Stimulated activated CD8-positive, alpha-beta memory T cell treated with anti-CD3 and anti-CD28 coated beads, Interleukin-7, amount 100 ng/mL, for 1 hour (primary cell): ENCODE measurements around the gene ZBTB43.

ENCODE experiments used
- DNase-seq, 2 donors: peaks; one replicate each; pipeline ENCODE4 v3.0.0-alpha.2; 2020; ENCODE audit warnings: low read depth in 2 of 2

Gene ZBTB43

DNA sequence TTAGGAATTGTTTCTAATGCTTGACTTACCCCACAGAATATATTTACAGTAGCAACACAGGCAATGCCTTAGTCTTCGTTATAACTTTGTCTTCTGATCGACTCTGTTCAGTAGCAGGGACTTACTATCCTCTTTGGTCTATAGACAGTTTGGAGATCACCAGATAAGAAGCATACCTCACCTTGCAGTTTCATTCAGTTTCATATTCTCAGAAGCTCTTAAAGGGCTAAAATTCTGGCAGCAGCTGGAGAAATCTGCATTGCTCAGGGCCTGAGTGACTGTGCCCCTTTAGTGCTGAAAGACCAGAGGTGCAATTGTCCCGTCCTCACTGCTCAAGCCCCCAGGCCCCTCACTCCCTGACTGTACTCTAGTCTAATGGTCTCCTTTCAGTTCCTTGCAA is 26.0 kb downstream of the ZBTB43 start:
- DNase-seq, result no peak

DNA sequence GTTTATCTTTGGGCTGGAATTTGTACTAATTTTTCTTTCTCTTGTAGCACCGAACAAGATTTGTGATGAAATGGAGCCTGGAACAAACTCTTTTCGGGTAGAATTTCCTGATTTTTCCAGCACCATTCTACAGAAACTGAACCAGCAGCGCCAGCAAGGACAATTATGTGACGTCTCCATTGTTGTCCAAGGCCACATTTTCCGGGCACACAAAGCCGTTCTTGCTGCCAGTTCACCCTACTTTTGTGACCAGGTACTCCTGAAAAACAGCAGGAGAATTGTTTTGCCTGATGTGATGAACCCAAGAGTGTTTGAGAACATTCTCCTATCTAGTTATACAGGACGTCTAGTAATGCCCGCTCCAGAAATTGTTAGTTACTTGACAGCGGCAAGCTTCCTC is 27.6 kb downstream of the ZBTB43 start:
- DNase-seq, result no peak

DNA sequence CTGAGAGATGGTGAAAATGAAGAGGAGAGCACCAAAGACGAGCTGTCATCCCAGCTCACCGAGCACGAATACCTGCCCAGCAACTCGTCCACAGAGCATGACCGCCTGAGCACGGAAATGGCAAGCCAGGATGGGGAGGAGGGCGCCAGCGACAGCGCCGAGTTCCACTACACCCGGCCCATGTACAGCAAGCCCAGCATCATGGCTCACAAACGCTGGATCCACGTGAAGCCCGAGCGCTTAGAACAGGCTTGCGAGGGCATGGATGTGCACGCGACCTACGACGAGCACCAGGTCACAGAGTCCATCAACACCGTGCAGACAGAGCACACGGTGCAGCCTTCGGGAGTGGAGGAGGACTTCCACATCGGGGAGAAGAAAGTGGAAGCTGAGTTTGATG is 28.2 kb downstream of the ZBTB43 start:
- DNase-seq, result no peak

DNA sequence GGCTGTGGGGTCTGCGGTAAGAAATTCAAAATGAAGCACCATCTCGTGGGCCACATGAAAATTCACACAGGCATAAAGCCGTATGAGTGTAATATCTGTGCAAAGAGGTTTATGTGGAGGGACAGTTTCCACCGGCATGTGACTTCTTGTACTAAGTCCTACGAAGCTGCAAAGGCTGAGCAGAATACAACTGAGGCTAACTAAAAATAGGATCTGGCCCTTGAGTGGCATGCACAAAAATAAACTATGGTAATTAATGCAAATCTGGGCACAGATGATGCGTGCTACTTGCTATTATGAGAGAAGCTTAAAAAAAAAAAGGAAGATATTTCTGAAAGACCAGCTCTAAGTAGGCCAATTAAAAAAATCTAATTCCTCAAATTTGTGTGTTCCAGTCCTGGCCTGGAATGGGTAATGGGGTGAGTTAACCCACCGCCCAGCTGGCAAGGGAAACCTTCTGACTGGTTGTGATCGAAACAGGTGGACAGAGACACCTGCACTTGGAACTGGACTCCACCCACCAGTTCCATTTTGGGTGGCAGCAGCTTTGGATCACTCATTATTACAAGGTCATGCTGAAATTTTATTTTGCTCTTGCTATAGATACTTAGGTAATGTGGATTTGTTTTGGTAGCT is 29.0 kb downstream of the ZBTB43 start:
- no peak for DNase-seq

DNA sequence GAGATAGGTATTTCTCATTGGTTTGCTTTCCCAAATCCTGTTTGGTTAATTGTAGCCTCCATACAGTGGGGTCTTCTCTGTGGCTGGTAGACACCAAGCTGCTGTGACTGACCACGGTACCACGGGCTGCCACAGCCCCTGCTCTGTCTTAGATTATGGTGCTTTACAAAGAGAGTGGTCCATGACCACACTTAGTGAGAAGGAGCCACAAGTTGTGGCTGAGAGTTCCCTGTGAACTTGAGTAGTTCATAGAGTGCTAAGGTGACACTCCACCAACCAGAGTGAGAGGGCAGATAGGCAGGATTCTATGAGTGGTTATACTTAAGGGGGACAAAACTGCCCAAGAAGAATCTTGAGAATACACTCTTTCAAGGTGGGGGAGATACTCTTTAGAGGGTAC is 29.8 kb downstream of the ZBTB43 start:
- DNase-seq, result no peak

DNA sequence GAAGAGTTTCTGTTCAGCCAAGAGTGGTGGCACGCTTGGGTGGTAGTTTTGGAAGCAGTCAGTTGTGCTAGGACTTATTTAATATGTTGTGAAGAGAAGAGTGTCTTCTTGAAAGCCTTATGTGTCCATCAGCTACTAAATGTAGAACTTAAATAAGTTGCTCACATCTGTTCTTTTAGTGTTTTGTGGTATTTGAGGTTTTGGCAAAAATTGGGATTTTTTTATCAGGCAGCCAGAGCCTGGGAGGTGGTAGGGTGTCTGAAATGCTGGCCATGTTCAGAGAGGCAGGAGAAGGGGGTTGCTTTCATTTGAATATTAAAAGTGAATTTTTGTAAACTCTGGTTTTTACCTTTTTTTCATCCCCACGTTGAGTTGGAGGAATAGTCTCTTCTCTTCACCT is 31.4 kb downstream of the ZBTB43 start:
- no peak for DNase-seq

DNA sequence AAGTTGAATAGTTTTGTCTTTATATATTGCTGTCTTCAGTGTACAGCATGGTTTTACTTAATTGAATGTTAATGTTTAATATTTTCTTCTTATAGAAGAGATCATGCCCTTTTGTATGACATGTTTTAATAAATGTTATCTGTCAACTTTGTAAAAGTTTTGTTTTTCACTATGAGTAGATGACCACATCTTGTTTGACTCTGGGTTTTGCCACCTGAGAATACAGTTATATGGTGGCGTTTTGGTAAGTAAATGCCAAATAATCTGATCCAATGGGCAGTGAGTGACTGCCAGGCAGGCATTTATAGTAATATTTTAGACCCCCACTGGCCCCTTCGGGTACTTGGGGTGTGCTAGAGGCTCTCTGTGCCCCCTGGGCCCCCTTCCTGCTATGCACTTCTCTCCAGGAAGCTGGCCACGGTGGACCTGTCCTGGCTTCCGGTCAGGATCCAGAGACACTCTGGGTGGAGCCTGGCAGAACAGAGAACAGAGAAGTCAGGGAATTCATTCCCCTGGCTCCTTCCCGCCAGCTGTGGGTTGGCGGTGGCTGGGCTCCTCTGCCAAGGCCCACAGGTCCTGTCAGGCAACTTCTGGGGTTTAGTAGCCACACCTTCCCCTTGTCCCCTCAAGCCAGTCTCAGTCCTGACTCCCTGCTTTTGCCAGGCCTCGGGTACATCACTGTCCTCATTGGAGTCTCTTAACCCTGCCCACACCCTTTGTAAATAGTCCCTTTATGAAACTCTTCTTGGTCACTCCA is 33.4 kb downstream of the ZBTB43 start:
- DNase-seq, result no peak

DNA sequence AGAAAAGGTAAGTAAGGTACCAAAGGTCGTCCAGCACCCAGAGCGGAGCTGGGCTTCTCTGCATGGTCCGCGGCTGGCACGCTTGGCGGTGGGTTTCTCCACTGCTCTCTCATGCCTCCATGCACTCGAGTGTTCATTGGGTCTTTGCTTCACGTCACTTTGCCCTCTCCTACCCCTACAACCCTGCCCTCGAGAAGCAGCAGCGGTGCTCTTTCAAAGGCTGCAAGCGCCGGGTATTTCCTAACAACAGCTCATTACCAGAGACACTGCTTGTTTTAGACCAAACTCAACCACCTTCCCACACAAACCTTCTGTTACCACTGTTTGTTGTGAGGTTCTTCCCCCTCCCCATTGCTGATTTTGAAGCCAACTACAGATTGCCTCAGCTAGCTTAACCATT is 34.1 kb downstream of the ZBTB43 start:
- DNase-seq, result no peak

DNA sequence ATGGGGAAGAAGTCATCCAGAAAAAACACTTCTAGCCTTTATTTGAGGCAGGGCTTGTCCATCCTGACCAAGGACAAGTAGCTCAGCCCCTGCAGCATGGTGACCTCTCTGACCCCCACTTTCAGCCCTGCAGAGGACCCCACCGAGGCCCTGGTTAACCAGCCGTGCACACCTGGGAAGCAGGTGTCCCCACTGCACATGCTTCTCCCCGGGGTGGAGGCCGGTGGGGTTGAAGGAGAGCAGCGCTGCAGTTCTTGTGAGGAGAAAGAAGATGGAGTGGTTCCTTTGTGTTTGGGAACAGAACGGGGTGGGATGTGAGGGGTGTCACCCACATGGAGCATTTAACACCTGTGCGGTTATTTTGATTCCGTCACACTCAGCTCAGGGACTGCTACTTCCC is 34.5 kb downstream of the ZBTB43 start:
- no peak for DNase-seq

DNA sequence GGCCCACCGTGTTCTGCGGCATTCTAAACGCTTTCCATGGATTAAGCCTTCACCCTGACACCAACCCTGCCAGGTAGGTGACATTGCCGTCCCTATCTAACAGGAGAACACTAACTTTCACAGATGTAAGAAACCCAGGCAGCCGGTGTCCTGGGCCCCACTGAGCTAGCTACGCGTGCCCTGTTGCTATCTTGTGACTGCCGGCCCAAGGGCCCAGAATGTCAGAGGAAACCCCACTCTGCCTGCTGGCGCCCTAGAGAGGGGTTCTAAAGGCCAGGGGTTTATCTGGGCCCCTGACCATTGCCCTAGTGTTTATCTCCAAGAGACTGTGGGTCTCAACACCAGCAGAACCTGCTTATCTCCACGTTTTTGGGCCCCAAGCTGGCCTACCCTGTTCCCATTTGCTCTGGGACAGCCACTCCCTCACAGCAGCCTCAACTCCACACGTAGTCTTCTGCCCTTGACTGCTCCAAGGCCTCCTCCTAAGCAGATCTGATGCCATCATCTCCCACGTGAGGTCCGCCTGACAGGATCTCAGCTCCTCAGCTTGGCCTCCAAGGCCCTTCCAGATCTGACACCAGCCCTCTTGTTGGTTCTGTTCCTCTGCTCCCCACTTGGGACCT is 37.5 kb downstream of the ZBTB43 start:
- no peak for DNase-seq

DNA sequence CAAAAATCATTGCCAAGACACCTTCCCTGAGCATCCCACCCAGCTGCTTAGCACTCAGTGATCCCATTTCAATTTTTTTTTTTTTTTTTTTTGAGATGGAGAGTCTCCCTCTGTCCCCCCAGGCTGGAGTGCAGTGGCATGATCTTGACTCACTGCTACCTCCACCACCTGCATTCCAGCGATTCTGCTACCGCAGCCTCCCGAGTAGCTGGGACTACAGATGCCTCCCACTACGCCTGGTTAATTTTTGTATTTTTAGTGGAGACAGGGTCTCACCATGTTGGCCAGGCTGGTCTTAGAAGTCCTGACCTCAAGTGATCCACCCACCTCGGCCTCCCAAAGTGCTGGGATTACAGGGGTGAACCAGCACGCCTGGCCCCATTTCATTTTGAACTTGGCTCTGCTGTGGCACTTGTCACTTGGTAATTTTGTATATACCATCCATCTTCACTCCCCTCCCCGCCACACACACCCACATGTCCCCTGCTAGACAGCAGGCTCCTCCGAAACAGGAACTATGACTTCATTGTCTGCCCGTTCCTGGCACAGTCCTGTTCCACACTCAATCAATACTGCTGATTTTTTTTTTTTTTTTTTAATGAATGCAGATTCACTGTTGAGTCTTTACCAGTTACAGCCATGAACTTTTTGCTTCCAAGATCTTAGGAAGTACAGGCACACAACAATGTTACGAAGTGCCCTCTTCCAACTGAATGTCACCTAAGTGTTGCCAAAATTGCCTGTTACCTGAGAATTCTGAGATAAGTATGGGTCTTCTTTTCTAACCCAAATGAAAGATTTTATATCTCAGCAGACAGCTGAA is 38.3 kb downstream of the ZBTB43 start:
- no peak for DNase-seq

DNA sequence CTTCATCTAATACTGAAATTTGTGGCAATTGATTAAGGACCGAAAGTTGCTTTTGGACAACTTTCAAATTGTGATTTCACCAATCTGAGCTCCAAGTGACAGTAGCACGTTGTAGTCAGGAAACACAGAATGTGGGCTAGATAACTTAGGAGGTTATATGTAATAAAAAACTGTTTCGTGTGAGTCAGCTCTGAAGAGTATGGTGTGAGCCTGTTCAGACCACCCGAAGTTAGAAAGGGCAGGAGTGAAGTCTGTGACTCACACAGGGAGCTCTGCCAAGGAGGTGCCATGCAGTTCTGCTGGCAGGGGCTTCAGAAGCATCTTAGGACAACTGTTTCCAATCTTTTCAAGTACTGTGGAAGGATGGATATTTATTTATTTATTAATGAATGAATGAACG is 39.2 kb downstream of the ZBTB43 start:
- DNase-seq, result no peak

DNA sequence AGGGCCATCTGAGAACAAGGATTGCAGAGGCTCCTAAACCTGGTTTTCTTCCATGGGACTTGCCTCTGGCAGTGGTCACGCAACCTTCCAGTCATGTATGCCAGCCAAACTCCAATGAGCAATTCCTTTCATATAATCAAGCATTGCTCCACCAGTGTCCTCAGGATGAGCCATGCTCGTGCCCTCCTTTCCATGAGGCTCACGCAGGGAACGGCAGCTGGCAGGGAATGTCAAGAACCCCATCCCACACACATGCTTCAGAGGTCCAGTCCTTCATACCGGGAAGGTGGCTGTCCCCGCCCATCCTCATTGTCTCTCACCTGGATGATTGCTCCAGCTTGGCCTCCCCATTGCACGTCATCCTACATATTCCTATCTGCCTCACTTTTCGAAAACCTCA is 42.2 kb downstream of the ZBTB43 start:
- no peak for DNase-seq

DNA sequence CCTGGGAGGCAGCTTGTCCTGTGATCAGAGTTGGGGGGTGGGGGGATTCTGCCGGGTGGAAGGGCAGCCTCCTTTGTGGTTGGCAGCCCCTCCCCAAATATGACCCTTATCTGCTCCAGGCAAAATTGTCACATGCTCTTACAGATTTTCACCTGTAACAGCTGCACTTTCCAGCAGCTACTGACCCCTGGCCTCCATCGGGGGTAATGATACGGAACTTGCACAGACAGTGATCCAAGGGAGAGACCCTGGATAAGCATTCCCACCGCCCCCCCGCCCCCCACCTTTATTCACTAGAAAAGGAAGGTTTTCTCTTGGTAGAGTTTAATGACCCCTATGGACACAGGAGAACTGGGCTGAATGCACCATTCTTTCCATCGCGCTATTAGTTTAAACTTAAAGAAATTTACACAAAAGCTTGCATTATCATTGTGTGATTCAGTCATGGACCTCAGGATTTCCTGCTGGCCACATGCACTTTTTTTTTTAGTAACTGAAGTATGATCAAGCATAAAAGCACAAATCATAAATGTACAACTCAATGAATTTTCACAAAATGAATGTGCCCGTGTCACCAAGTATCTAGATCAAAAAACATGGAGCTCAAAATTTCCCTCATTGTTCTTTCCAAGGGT is 44.9 kb downstream of the ZBTB43 start:
- DNase-seq, result no peak

DNA sequence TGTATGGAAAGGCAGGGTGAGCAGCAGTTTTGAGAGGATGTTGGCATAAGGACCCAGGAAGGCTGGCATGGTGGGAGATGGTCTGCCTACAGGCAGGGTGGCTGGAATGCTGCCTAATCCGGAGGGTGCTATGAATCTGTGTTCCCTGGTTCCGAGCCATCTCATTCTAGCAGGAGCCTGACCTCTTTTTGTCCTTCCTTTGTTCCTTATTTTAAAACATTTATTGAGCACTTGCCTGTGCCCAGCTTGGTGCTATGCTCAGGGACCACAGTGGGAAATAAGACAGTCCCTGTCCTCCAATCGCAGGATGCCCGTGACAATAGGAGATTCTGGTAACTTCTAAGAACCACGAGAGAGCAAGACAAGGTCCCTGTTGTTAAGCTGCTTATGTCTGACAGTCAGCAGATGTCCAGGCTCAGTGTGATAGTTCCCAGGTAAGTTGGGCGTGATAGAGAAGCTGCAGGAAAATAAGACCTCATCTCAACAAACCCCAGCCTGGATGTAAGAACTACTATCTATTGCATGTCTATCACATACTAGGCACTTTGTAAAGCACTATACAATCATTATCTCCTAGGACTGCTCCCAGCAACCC is 46.5 kb downstream of the ZBTB43 start:
- DNase-seq, result no peak

DNA sequence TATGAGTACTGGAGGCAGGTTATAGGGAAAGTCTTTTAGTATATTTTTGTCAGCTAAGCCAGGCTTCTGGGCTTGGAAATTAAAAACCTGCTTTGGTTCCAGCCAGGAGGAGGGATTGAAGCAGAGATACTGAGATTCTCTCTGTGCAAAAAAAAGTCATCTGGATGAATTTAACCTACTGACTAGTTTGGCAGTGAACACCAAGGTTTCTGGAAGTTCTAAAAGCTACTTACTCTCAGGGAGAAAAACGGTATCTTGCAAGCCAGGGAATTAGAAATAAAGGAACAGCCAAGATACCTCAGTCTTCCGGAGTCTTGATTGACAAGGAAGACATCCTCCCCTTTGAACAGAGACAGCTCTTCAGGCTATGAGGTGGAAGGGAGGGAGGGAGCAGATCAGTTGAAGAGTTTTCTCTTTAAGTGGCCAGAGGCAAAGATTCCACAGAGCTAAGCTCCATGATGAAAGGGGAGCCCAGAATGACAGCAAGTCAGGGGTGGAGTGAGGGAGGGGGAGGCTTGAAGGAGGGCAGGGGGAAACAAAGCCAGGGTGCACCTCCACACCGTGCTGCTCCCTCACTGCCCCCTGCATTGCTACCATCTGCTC is 47.3 kb downstream of the ZBTB43 start:
- no peak for DNase-seq

DNA sequence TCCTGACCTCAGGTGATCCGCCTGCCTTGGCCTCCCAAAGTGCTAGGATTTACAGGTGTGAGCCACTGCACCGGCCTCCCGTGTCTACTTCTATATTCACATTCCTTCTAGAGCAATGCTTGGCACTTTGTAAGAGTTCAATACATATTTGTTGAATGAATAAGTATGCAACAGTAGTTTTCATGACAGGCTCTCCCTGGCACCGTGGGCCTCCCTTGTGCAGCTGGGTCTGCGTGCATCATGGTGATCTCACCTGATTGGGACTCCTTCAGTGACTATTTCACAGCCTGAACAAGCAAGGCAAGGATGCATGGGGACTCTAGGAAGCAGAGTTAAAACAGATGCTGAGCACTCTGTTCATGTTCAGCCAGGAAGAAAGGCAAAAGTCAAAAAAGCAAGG is 48.8 kb downstream of the ZBTB43 start:
- DNase-seq, result no peak

DNA sequence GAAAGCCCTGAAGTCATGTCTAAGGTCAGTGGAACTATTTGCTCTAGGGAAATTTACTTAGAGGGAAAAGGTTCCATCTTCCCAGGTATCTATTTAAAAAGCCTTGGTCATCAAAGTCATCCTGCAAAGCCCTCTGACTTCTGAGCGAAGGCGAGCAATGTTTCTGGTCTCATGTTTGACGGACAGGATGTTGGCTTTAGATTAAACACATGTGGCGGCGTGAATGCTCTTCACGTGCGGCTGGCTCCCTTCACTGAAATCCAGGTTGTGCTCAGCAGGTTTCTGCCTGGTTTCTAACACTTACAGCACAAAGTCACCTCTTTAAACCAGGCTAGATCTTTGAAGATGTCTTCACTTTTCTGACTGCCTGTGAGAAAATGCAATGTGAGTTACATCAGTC is 49.9 kb downstream of the ZBTB43 start:
- DNase-seq, result no peak

DNA sequence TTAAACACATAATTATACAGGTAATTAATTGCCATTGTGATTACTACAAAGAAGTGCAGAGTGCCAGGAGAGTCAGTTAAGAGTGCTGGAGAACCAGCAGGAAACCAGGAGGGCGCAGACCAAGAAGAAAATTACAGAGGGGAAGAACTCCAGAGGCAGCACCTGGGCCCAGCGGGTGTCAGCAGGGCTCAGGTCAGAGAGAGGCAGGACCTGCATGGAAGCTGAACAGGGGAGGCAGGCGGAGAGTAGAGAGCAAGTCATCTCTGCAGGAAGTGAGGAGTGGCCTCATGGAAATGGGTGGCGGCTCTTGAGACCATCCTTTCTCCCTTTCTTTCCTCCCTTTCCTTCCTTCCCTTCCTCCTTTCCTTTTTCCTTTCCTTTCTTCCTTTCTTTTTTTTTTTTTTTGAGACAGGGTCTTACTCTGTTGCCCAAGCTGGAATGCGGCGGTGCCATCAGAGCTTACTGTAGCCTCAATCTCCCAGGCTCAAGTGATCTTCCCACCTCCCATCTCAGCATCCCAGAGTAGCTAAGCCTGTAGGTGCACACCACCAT is 51.6 kb downstream of the ZBTB43 start:
- no peak for DNase-seq

DNA sequence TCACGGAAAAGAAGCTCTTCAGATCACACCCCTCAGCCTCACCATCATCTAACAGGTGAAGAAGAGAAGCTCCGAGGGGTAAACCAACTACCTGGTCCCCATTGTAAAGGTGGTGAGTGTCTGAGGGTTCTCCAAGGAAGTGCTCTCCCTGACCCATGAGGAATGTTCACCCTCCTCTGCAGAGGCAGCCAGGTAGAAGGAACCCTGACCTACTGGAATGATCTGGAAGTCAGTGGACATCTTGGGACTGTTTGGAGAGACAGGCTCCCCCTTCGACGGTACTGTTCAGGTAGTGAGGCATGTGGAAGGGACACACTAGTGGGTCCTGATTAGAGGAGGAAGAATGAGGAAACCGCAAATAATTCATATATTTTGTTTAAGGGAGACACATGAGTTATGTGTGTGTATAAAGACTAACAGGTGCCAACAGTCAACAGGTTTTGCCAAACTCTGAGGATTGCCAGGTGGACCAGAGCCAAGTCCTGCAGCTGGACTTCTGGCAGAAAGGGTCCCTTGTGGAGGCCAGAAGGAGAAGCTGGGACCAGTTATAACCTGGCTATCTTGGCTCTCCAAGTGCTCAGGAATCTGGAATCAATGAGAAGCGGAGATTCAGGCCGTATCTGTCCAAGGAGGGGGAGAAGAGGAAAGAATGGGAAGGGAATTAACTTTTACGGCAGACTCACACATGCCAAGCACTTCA is 52.6 kb downstream of the ZBTB43 start:
- DNase-seq, result no peak
